Motor neuron (in vitro differentiated cells): ENCODE measurements around the gene SNCAIP. TPM values are rescaled to one million over a fixed set of nuclear protein-coding genes. Genes with fewer than 3 reads are reported as not detected.
"Not testable (repeated sequence)": the region's sequence is repeated elsewhere in the genome, so short reads cannot be mapped to it uniquely, and the experiment has no call there.

Experiments used
- ATAC-seq, 8 experiments: fragments of 200-7000 bp; cut with Tn5 transposase; replicated peaks in 6 of 8; 2 replicates each; pipeline ENCODE4 v1.8.0; 2021; ENCODE audit warnings: mild to moderate bottlenecking in 8 of 8, moderate library complexity in 8 of 8
- H3K27ac ChIP-seq, 2 donors: fragments of 250-450 bp; sonication (Bioruptor Pico); 2 replicates each; pipeline ENCODE4 v1.9.0; 2021; ENCODE audit warnings: antibody characterized with exemption in 2 of 2, mild to moderate bottlenecking in 2 of 2, moderate library complexity in 1 of 2
- H3K4me1 ChIP-seq, 2 donors: fragments of 250-450 bp; sonication (Bioruptor Pico); replicated peaks in 1 of 2; 2 replicates each; pipeline ENCODE4 v1.6.1; 2021; ENCODE audit warnings: antibody characterized with exemption in 2 of 2, mild to moderate bottlenecking in 2 of 2, moderate library complexity in 1 of 2
- H3K4me3 ChIP-seq, 5 donors: fragments of 250-450 bp; sonication (Bioruptor Pico); 2 replicates each; pipeline ENCODE4 v1.9.0; 2021; ENCODE audit warnings: antibody characterized with exemption in 5 of 5, mild to moderate bottlenecking in 5 of 5, moderate library complexity in 4 of 5
- WGBS, 10 experiments: fragments of 450-650 bp; shearing (Covaris generic); methylation state at CpG; one replicate each; pipeline ENCODE4 v1.0.0; 2022; 5-methylcytosine and 5-hydroxymethylcytosine counted together
- in situ Hi-C, 9 experiments: fragments of 400-800 bp; cut with MboI; loops; one replicate each; pipeline ENCODE4 v1.15.0; 2021; ENCODE audit warnings: low sequenced_read_pairs in 9 of 9, low pct_unique_long_range_greater_than_20kb in 2 of 9; ENCODE audit not compliant: unreplicated experiment in 9 of 9
- total RNA-seq, 8 experiments: library from RNA; unstranded; fragments of 300-600 nt; gene quantifications; 2 replicates each; pipeline versions ENCODE4 v1.2.3 to v1.2.4, GENCODE V29; 2022

Gene SNCAIP
- total RNA-seq, 8 experiments from 2014 or later, result 1.6 to 42.3 (median 17.8) TPM

DNA sequence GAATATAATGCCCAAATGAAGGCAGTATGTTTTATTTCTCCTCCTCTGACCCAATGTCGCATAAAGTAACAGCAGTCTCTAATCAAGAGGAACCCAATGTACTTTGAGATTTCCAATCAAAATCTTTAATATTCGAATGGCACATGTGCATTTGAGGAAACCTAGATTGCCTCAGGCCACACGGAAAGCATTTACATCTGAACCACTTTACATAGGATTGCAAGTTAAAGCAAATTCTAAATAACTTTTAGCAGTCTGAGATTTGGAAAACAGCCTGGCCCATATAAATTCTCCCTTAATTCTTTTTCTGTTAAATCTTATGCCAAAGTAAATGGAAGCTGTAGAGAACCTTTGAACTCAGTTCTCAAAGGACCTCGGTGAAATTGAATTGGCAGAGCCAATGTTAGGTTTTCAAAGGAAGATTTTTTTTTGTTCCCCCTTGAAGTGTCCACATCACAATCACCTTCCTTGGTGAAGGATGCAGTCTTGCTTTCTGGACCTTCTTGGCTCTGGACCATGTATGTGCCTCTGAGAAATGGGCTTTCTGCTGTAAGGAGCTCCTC, 57.3 kb downstream of the SNCAIP start:
- no peak overlapping the region for H3K4me3 ChIP-seq
- 0 to 75% (median 38%) methylated on average over 1 to 4 of the region's 4 CpGs; no CpG with 5 or more reads in 1 of the 10 experiments for WGBS, 10 experiments
- peak in 3 of 8 experiments; percentile 58 to 84 (median 67) for ATAC-seq
- no peak overlapping the region for H3K27ac ChIP-seq
- peaks cover 7 to 13% of the 10 kb centered on the region in 2 donors for H3K4me1 ChIP-seq
- in situ Hi-C loops, result no loop called here

DNA sequence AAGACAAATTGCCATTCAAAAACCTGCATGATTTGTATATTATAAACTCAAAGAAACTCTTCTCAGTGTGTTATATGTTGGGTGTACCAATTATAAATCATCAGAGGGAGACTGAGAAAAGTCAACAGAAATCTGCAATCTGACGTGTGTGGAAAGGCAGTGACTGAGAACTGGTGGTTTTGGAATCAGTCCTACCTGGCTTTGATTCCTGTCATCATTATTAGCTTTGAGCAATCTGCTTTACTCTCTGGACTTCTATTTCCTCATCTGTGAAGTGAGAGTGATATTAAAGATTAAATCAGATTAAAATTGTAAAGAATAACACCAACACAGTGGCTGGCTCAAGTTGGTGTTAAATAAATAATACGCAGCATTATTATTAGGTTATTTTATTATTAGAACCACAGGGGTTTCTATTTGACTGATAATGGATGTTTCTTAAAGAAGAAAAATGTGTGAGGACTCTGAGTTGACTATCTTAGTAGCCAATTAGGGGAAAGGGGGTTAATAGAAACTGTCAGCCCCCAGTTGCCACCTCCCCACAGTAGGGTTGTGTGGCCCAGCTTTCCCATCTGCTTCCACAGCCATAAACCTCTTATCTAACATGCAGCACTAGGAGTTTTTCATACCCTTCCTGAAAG, 59.6 kb downstream of the SNCAIP start:
- in situ Hi-C loops, result no loop called here
- no peak for ATAC-seq
- 39 to 100% (median 97%) methylated on average over 1 to 2 of the region's 2 CpGs; no CpG with 5 or more reads in 2 of the 10 experiments for WGBS, 10 experiments
- Histone ChIP-seq H3K4me3 (no peak overlapping the region), H3K27ac (no peak overlapping the region), H3K4me1 (peaks cover 7 to 13% of the 10 kb centered on the region in 2 donors)

DNA sequence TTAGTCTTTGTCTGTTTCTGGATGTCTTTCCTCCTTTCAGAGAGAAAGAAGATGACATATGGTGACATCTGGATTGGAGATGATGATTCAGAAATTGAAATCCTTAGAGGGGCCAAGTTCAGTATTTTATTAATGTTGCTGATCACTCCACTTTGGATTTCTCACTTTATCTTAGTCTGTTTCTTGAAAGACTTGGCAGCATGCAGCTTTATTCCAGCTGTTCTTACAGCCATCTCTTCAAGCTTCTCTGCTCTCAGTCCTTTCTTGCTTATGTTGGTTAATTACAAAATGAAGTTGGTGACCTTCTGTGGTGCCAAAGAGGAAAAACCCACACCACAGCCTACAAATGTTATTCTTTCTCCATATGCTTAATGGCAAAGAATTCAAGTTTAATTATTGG, 62.1 kb downstream of the SNCAIP start:
- no peak overlapping the region for H3K4me3 ChIP-seq
- H3K4me1 ChIP-seq, result peaks cover under 1 to 4% of the 10 kb centered on the region in 2 donors
- in situ Hi-C loops, result no loop called here
- ATAC-seq, result no peak
- H3K27ac ChIP-seq, result no peak overlapping the region

DNA sequence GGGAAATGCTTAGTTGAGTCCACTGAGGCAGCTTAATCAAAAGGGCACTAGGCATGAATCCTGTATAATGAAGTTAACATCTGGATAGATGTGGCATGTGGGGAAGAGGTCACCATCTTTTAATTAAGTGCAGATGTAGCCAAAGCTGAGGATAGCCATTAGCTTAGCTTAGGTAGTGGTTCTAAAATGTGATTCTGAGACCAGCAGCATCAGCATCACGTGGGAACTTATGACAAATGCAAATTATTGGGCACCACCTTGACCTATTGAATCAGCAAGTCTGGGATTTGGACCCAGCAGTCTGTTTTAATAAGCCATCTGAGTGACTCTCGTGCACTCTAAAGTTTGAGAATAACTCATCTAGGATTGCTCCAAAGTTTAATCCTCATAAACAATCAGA, 63.8 kb downstream of the SNCAIP start:
- no peak for ATAC-seq
- WGBS, 10 experiments, result 8 to 100% (median 54%) methylated on average over 1 to 2 of the region's 2 CpGs; no CpG with 5 or more reads in 4 of the 10 experiments
- H3K4me3 ChIP-seq, result no peak overlapping the region
- no peak overlapping the region for H3K27ac ChIP-seq
- in situ Hi-C loops, result no loop called here
- no peaks in the 10 kb centered on the region for H3K4me1 ChIP-seq

DNA sequence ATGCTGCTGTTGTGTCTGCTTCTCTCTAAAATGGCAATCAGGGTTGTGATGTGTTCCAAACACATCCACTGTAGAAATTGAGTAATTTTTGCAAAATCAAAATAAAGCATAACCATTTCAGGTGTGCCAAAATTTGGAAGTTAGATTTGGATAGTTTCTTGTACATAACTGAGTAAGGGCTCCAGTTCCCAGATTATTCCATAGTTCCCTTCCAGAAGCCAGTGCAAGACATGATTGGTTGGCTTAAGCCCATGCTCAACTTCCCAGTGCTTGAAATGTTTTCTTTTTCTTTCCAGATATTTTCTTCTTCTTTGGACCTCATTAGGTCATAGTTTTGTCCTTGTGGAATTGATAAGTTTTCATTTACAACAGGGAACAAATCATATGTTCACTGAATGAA, 64.2 kb downstream of the SNCAIP start:
- ATAC-seq, result no peak
- in situ Hi-C loops, result no loop called here
- Histone ChIP-seq H3K4me1 (no peaks in the 10 kb centered on the region), H3K27ac (no peak overlapping the region), H3K4me3 (no peak overlapping the region)

DNA sequence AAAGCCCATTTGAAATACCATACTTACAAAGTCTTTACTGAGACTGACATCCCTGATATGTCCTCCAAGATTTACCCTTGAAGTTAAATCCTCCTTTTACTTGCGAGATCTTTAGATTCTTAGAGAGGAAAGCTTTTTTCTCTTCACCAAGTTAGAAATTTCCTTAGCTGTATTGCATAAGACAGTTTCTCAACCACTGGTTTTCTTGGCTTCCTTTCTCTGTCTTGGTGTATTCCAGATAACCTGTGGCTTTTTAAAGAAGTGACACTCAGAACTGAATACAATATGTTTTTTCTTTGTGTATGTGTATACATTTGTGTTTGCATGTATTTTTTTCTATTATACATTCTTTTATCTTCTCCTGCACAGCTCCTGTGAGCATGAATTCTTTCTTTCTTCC, 65.0 kb downstream of the SNCAIP start:
- Histone ChIP-seq H3K4me3 (no peak overlapping the region), H3K27ac (no peak overlapping the region), H3K4me1 (no peaks in the 10 kb centered on the region)
- WGBS, 10 experiments, result 0 to 100% (median 71%) methylated on average over 1 of the region's 1 CpG; no CpG with 5 or more reads in 3 of the 10 experiments
- ATAC-seq, result no peak
- in situ Hi-C loops, result no loop called here

DNA sequence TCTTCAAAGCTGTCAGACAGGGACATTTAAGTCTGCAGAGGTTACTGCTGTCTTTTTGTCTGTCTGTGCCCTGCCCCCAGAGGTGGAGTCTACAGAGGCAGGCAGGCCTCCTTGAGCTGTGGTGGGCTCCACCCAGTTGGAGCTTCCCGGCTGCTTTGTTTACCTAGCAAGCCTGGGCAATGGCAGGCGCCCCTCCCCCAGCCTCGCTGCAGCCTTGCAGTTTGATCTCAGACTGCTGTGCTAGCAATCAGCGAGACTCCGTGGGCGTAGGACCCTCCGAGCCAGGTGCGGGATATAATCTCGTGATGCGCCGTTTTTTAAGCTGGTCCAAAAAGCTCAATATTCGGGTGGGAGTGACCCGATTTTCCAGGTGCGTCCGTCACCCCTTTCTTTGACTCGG, 70.9 kb downstream of the SNCAIP start:
- H3K27ac ChIP-seq, result peak overlapping the region in 1 of 2 donors; percentile 41
- H3K4me1 ChIP-seq, ATAC-seq, in situ Hi-C loops: not testable (repeated sequence)
- H3K4me3 ChIP-seq, result peak overlapping the region in 3 of 5 donors; percentile 7 to 12 (median 9)
- WGBS, 10 experiments, result no CpG with 5 or more reads among the region's 16 CpGs

DNA sequence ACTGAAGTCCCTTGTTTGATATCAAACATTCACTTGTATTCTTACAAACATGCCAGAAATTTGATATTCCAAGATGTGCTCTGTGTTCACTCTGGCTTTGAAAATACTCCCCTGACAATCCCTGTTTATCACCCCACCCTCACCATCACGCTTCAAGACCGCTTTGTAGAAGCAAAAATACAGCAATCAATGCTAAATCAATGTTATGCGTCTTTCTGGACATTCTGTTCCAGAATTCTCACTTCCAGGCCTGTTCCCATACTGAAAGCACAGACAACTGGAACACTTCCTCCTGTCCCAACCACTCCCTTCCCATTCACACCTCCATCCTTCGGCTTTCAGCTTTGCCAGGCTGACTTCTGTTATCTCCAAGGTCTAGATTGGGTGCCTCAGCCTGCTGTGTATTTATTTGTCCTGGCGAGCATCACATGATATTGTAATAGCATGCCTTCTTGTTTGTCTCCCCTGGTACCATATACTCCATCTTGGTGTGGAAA, 72.8 kb downstream of the SNCAIP start:
- H3K4me3 ChIP-seq, result no peak overlapping the region
- 62 to 100% (median 96%) methylated on average over 2 to 5 of the region's 5 CpGs; no CpG with 5 or more reads in 2 of the 10 experiments for WGBS, 10 experiments
- H3K4me1 ChIP-seq, result peaks cover 4 to 17% of the 10 kb centered on the region in 2 donors
- in situ Hi-C loops, result no loop called here
- no peak overlapping the region for H3K27ac ChIP-seq
- ATAC-seq, result no peak

DNA sequence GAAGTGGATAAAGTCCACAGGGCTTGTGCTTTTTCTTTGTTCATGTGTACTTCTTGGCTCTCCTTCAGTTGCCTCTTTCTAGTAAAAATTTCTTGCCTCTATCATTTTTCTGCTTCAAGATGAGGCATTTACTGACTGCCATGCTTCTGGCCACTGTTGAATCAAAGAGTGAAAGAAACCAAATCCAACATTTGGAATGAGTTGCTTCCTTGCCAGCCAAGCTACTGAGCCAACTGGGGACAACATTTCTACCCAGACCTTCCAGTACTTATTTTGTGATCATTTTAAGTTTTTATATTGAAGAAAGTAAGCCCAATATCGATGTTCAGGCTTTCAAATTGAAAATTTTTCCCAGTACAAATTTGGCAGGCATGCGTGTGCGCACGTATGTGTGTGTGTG, 73.2 kb downstream of the SNCAIP start:
- H3K27ac ChIP-seq, result no peak overlapping the region
- no peak for ATAC-seq
- H3K4me3 ChIP-seq, result no peak overlapping the region
- peaks cover 8 to 22% of the 10 kb centered on the region in 2 donors for H3K4me1 ChIP-seq
- in situ Hi-C loops, result no loop called here
- 13 to 100% (median 91%) methylated on average over 1 to 4 of the region's 4 CpGs; no CpG with 5 or more reads in 1 of the 10 experiments for whole genome bisulfite sequencing, 10 experiments

DNA sequence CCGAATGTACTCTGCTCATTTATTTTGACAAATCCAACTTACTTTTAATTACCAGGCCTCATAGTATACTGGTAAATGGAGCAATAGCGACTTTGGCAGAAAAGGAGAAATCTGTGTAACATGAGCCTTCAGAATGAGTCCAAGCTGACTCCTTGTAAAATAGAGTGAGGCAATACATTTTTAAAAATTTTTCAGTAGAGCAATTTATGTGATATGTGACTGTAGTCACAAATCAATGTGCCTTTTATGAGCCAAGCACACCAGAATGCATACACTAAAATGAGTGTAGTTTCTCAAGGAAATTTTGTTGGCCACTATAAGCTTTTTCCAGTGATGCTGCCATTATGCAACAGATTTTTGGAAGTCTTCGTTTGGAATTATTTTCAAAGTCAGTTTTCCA, 73.8 kb downstream of the SNCAIP start:
- no peak overlapping the region for H3K27ac ChIP-seq
- H3K4me3 ChIP-seq, result no peak overlapping the region
- peaks cover 13 to 27% of the 10 kb centered on the region in 2 donors for H3K4me1 ChIP-seq
- WGBS, 10 experiments, result 0 to 100% (median 90%) methylated on average over 1 to 3 of the region's 3 CpGs; no CpG with 5 or more reads in 1 of the 10 experiments
- in situ Hi-C loops, result no loop called here
- ATAC-seq, result no peak

DNA sequence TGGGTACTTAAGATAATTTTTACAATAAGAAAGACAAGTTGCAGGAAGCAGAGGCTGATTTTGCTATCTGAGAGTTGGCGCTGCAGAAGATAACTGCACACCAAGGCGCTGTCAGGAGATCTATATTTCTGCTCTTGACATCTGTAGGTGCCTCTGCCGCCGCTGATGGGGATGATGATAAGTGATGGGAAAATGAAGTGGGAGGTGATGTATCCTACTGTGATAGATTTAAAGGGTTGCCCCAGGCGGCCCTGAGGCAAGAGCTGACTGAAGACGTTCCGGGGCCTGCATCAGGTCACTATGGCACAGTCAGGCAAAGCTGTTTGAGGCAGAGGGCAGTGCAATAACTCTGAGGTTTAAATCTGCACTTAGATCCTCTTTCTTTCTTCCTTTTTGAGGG, 78.1 kb downstream of the SNCAIP start:
- WGBS, 10 experiments, result 40 to 100% (median 67%) methylated on average over 2 to 7 of the region's 7 CpGs; no CpG with 5 or more reads in 2 of the 10 experiments
- no peak overlapping the region for H3K4me3 ChIP-seq
- no peak overlapping the region for H3K27ac ChIP-seq
- in situ Hi-C loops, result no loop called here
- ATAC-seq, result peak in 5 of 8 experiments; percentile 60 to 99 (median 97)
- peaks cover 12 to 20% of the 10 kb centered on the region in 2 donors for H3K4me1 ChIP-seq

DNA sequence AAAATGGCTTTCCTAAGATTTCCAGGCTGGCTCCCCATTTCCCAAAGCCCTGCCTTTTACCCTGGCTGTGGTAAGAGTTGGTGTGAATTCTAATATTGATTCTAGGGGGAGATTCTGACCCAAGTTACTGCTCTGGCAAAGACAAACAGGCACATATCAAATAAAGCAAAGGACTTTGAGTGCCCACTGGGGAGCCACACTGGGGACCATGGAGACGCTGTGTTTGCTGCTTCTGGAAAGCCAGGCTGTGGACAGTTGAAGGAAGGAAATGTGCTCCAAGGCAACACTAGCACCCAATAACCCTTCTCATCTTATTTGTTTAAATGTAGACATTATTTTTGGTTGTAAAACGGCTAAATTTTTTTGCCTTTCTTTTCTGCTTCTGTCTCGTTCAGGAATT, 78.7 kb downstream of the SNCAIP start:
- no peak overlapping the region for H3K4me3 ChIP-seq
- no peak overlapping the region for H3K27ac ChIP-seq
- in situ Hi-C loops, result no loop called here
- 43 to 100% (median 90%) methylated on average over 1 to 3 of the region's 3 CpGs; no CpG with 5 or more reads in 1 of the 10 experiments for whole genome bisulfite sequencing, 10 experiments
- peaks cover 12 to 20% of the 10 kb centered on the region in 2 donors for H3K4me1 ChIP-seq
- ATAC-seq, result peak in 3 of 8 experiments; percentile 19 to 88 (median 48)

DNA sequence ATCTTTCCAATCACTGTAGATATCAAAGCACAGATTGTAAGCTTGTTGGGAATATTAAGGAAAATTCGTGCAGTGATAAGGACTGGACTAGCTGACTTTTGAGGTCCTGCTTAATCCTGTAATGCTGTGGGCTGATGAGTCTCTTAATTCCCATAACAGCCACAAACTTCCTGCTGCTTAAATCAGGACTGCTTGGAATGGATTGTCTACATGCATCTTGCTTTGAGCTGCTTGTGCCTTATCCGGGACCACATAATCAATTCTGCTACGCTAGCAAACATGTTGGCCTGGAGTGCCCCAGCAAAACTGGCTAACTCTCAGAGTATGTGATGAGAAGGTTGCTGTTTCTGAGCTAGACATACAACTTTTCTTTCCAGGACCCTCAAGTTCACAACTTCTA, 79.6 kb downstream of the SNCAIP start:
- H3K4me3 ChIP-seq, result no peak overlapping the region
- in situ Hi-C loops, result no loop called here
- ATAC-seq, result no peak
- 66 to 100% (median 86%) methylated on average over 1 to 3 of the region's 3 CpGs; no CpG with 5 or more reads in 3 of the 10 experiments for WGBS, 10 experiments
- H3K4me1 ChIP-seq, result peaks cover 12 to 20% of the 10 kb centered on the region in 2 donors
- no peak overlapping the region for H3K27ac ChIP-seq
